ENCODE measurements around the gene PUS7.
"Not testable (repeated sequence)": the region's sequence is repeated elsewhere in the genome, so short reads cannot be mapped to it uniquely, and the experiment has no call there.

The PUS7 gene

DNA sequence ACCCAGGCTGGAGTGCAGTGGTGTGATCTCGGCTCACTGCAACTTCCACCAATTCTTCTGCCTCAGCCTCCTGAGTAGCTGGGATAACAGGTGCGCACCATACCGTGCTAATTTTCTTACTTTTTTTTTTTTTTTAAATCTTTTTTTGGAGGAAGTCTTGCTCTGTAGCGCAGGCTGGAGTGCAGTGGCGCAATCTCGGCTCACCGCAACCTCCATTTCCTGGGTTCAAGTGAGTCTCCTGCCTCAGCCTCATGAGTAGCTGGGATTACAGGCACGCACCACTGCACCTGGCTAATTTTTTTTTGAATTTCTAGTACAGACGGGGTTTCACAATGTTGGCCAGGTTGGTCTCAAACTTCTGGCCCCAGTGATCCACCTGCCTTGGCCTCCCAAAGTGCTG lies 79.9 kb downstream of the PUS7 start:
- DNase-seq = not testable (repeated sequence)

DNA sequence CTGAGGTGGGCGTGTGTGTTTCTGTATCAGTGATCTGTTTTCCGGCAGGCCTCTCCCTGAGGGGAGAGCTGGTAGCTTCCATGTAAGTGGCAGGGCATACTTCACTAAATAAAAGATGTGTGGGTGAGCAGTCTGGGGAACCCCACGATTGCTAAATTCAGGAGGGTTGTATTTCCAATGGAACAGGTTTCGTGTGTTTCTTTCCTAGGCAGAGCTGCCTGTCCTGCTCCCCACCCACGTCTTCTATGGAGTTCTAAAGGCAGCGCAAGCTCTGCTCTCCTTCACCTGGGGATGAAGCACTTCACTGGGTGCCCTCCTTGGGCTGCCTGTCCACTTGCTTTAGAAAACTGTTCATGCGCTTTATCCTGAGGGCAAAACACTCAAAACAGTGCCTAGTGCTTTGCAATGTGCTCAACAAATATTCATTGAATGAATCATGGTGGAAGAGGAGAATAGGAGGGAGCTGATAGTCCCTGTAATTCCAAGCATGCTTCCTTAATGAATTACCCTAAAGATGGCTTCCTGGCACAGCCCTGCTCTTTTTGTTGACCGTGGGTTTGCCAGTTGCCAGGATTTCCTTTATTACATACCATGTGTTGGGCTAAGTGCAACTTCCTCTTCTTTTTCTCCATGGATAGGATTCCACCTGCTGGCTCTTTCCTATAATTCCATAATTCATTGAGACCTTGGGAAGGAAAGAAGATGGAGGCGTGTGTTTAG lies 82.7 kb downstream of the PUS7 start:
- DNase-seq = peak; percentile 17

DNA sequence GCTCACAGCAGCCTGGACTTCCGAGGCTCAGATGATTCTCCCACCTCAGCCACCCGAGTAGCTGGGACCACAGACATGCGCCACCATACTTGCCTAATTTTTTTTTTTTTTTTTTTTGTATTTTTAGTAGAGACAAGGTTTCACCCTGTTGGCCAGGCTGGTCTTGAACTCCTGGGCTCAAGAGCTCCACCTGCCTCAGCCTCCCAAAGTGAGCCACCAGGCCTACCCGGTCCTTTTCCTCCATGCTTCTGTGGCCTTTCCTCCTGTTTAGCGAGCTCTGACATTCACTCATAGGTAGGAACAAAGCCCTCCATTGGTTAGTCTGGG lies 83.3 kb downstream of the PUS7 start:
- no peak for DNase-seq

DNA sequence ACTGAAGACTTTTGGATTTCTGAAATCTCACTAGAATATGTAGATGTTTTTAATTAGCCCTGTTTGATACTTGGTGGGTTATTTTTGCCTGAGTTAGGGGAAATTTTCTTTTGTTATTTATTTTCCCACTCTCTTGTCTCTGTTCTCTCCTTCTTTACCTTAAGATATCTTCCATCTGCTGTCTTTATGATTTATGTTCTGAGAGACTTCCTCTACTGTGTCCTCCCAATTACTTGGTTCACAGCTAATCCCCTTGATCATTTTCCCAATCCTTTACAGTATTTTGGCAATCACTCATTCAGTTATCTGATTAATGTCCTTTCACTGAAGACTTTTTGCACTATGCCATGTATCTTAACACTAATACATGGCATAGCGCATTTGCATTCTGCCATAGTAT lies 83.8 kb downstream of the PUS7 start:
- no peak for DNase-seq

DNA sequence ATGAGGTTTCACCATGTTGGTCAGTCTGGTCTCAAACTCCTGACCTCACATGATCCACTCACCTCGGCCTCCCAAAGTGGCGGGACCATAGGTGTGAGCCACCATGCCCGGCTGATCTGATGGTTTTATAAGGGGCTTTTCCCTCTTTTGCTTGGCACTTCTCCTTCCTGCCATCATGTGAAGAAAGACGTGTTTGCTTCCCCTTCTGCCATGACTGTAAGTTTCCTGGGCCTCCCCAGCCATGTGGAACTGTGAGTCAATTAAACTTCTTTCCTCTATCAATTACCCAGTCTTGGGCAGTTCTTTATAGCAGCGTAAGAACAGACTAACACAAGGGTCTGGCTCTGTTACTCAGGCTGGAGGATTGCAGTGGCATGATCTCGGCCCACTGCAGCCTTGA lies 84.7 kb downstream of the PUS7 start:
- DNase-seq = not testable (repeated sequence)

GRCh38 chr7:105429746-105430612 lies 92.1 kb downstream of the PUS7 start:
- DNase-seq = no peak

GRCh38 chr7:105426606-105427146 lies 95.4 kb downstream of the PUS7 start:
- DNase-seq = no peak

DNA sequence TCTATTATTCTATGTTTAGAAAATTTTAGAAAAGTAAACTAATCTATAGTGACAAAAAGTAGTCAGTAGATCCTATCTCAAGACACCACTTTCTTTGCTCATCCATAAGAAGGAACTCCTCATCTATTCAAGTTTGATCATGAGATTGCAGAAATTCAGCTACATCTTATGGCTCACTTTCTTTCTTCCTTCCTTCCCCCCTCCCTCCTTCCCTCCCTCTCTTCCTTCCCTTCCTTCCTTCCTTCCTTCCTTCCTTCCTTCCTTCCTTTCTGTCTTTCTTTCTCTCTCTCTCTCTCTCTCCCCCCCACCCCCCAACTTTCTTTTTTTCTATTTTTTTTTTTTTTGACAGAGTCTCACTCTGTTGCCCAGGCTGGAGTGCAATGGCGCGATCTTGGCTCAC lies 98.1 kb downstream of the PUS7 start:
- DNase-seq = no peak

DNA sequence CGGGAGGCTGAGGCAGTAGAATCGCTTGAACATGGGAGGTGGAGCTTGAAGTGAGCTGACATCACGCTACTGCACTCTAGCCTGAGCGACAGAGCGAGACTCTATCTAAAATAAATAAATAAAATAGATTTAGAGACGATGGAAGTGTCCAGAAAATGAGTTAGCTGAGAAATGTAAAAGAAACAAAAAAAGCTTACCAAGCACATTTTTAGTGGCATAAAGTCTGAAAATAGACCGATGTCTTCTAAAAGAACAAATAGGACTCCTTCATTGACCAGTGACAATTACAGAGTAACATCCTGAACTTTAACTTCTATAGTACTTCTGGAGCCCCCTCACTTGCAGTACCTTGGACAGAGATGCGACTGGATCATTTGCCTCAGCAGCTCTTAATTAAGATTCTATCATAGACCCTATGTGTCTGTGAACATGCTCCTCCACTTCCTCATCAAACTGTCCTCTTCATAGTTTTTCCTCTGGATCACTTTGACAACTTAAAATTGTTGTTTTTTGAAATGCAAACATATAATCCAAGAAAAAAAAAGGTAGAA lies 108.1 kb downstream of the PUS7 start:
- no peak for DNase-seq

GRCh38 chr7:105410774-105411173 lies 111.3 kb downstream of the PUS7 start:
- DNase-seq = not testable (repeated sequence)

GRCh38 chr7:105409775-105410174 lies 112.3 kb downstream of the PUS7 start:
- DNase-seq = not testable (repeated sequence)

DNA sequence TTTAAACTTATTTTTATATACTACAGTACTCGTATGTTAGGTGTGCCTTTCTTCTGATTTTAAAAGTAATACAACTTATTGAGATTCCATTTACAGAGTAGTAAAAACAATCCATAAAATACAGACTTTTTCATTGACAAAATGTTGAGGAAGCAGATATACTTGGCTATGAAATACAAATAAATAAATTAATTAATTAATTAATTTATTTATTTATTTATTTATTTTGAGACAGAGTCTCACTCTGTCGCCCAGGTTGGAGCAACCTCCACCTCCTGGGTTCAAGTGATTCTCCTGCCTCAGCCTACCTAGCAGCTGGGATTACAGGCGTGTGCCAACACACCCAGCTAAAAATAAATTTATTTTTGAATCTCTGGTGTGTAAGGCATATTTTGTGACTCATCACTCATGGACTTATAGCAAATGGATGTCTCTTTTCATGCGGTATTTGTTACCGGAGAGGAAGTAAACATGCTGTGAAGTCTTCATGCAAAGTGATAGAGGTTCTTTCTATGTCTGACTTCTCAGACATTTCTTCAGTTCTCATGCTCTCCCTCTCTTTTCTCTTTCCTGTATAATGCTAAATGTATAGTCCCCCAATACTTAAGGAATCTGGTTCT lies 113.2 kb downstream of the PUS7 start:
- DNase-seq = no peak

Measured in 8988T (cell line).